Neural cell (in vitro differentiated cells): ENCODE measurements around the gene TRMU. TPM values are rescaled to one million over a fixed set of nuclear protein-coding genes. Genes with fewer than 3 reads are reported as not detected.

Experiments used
- H2AFZ ChIP-seq: fragments of 200-600, 300-800 bp; sonication (generic), shearing (Covaris generic); 2 replicates; pipeline ENCODE4 v1.6.0; 2014; ENCODE audit warnings: low read depth, mild to moderate bottlenecking, antibody characterized with exemption, low read length, moderate library complexity
- H3F3A ChIP-seq: fragments of 200-600 bp; shearing (Covaris generic); 2 replicates; pipeline ENCODE4 v1.6.1; 2016; ENCODE audit warnings: mild to moderate bottlenecking, moderate library complexity, mixed read lengths, antibody characterized with exemption, low read length; ENCODE audit not compliant: insufficient read depth, poor library complexity, severe bottlenecking
- H3K27ac ChIP-seq: fragments of 200-600, 300-800 bp; sonication (generic), shearing (Covaris generic); 2 replicates; pipeline ENCODE4 v1.5.1; 2014; ENCODE audit warnings: mild to moderate bottlenecking, low read length, moderate library complexity
- H3K27me3 ChIP-seq: fragments of 300-800, 200-600 bp; sonication (generic), shearing (Covaris generic); 2 replicates; pipeline ENCODE4 v1.6.0; 2014; ENCODE audit warnings: mild to moderate bottlenecking, low read depth, low read length, moderate library complexity; ENCODE audit not compliant: insufficient read depth
- H3K36me3 ChIP-seq: fragments of 300-800, 200-600 bp; sonication (generic), shearing (Covaris generic); 2 replicates; pipeline ENCODE4 v1.5.1; 2014; ENCODE audit warnings: mild to moderate bottlenecking, antibody characterized with exemption, low read length, moderate library complexity; ENCODE audit not compliant: insufficient read depth
- H3K4me2 ChIP-seq: fragments of 300-800, 200-600 bp; sonication (generic), shearing (Covaris generic); 2 replicates; pipeline ENCODE4 v1.6.0; 2014; ENCODE audit warnings: mild to moderate bottlenecking, low read length
- H3K4me3 ChIP-seq: fragments of 300-800, 200-600 bp; sonication (generic), shearing (Covaris generic); 2 replicates; pipeline ENCODE4 v1.5.1; 2014; ENCODE audit warnings: mild to moderate bottlenecking, low read length, moderate library complexity
- H3K79me2 ChIP-seq: fragments of 200-600 bp; shearing (Covaris generic); replicated peaks from 2 replicates; pipeline ENCODE4 v1.6.0; 2014; ENCODE audit warnings: mild to moderate bottlenecking, low read length, moderate library complexity; ENCODE audit not compliant: insufficient read depth
- H3K9ac ChIP-seq: fragments of 300-800, 200-600 bp; sonication (generic), shearing (Covaris generic); 2 replicates; pipeline ENCODE4 v1.6.1; 2016; ENCODE audit warnings: mild to moderate bottlenecking, low read length, mixed read lengths
- H3K9me2 ChIP-seq: fragments of 200-600 bp; shearing (Covaris generic); 2 replicates; pipeline ENCODE4 v1.6.1; 2016; ENCODE audit warnings: mild to moderate bottlenecking, low read length, mixed read lengths; ENCODE audit not compliant: insufficient read depth
- H3K9me3 ChIP-seq: fragments of 200-600, 300-800 bp; sonication (generic), shearing (Covaris generic); 2 replicates; pipeline ENCODE4 v1.6.1; 2016; ENCODE audit warnings: mild to moderate bottlenecking, mixed run types, low read length, moderate library complexity, mixed read lengths
- H4K20me1 ChIP-seq: fragments of 200-600 bp; shearing (Covaris generic); 2 replicates; pipeline ENCODE4 v1.6.1; 2016; ENCODE audit warnings: mild to moderate bottlenecking, mixed run types; ENCODE audit not compliant: insufficient read depth
- EP300 ChIP-seq: fragments of 450-650 bp; conservative IDR thresholded peaks from 2 replicates; pipeline ENCODE4 v1.6.1; 2014; ENCODE audit warnings: antibody characterized with exemption, mild to moderate bottlenecking, moderate library complexity; ENCODE audit not compliant: poor library complexity, severe bottlenecking
- EZH2 ChIP-seq: fragments of 200-600, 300-800 bp; shearing (Covaris generic), sonication (generic); IDR thresholded peaks from 2 replicates; pipeline ENCODE4 v1.6.1; 2014; ENCODE audit warnings: antibody characterized with exemption, low read length, borderline replicate concordance, mild to moderate bottlenecking; ENCODE audit not compliant: insufficient read depth, poor library complexity, severe bottlenecking
- MXI1 ChIP-seq: fragments of 450-650 bp; conservative IDR thresholded peaks from 2 replicates; pipeline ENCODE4 v1.6.1; 2014; ENCODE audit warnings: antibody characterized with exemption, mild to moderate bottlenecking; ENCODE audit not compliant: poor library complexity, severe bottlenecking
- POLR2AphosphoS5 ChIP-seq: IDR thresholded peaks from 2 replicates; pipeline ENCODE4 v1.6.1; 2012
- RAD21 ChIP-seq: fragments of 450-650 bp; conservative IDR thresholded peaks from 2 replicates; pipeline ENCODE4 v1.6.1; 2014; ENCODE audit warnings: antibody characterized with exemption, mild to moderate bottlenecking, moderate library complexity
- SMC3 ChIP-seq: fragments of 450-650 bp; conservative IDR thresholded peaks from 2 replicates; pipeline ENCODE4 v1.6.1; 2014; ENCODE audit warnings: antibody characterized with exemption, mild to moderate bottlenecking, moderate library complexity; ENCODE audit not compliant: poor library complexity
- TAF1 ChIP-seq: IDR thresholded peaks from 2 replicates; pipeline ENCODE4 v1.6.1; 2012; ENCODE audit warnings: low read depth
- polyA plus RNA-seq: library from polyadenylated mRNA; depleted of rRNA; stranded (reverse); fragments of >200 nt; gene quantifications from 2 replicates; pipeline ENCODE4 v1.2.3, GENCODE V29; 2014
- TF ChIP-seq, protein P1 (sequence below): IDR thresholded peaks from 2 replicates; pipeline ENCODE4 v1.6.1; 2012; ENCODE audit warnings: borderline replicate concordance
- TF ChIP-seq, protein P2 (sequence below): fragments of 450-650 bp; IDR thresholded peaks from 2 replicates; pipeline ENCODE4 v1.5.1; 2014; ENCODE audit warnings: antibody characterized with exemption, mild to moderate bottlenecking, moderate library complexity; ENCODE audit not compliant: poor library complexity, severe bottlenecking

Gene TRMU
- polyA plus RNA-seq, 1 donor from 2014 or later: 72.9 TPM

DNA sequence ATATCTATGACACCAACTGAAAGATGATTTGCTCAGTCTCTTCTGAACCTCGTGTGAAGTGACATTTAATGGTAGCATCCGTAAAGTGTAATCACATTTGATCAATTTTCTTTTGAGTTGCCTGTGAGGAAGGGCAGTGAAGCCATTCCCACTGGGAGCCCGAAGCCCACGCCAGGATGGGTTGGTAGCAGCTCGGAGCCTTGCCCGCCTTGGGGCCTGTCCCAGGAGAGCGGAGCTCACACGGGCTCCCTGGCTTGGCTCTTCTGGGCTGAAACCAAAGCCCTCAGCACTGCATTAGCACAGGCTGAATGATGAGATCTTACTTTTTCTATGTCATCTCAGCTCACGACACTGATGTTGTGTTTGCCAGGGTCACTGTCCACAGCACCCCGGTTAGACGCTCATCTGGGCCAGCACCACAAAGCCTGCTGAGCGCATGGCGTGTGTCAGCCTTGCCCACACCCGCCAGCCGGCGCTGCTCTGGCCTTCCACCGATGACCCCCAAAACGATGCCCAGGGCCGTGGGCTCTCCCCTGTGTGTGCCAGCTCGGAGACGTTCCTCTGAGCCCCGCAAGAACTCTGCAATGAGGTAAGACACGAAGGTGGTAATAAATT lies 9.3 kb upstream of the TRMU start:
- H3K27ac ChIP-seq: no peak overlapping the region

DNA sequence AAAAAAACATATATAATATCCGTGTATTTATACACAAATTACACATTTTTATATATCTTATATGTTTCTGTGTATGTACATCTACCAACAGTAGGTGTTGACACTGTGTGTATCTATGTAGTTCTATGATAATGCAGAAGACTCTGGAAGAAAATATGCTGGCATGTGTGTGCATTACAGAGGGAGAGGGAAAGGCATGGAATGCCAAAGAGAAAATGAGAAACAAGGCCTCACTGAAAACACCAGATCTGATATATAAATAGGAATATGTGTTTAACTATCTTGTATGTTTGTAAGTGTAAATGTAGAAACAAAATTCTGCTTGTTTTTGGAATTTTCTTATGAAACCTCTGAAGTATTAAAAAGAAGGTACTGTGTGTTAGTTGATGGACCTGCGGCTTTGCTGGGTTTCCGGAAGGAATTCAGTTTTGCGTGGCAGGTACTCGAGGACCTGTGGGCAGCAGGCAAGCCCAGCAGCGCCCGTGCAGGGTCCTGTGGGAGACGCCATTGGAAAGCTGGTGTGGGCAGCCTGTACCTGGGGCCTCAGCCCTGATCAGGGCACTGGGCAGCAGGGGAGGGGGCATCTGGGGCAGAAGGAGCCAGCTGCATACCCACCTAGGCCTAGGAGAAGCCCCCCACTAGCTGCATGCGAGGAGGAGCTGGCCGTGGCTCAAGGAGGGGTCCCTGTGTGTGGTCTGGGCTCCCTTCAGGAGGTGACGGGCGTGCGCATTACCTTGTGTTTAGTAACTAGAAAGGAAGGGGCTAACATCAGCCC lies 7.6 kb upstream of the TRMU start:
- Histone ChIP-seq H3K4me3 (no peak overlapping the region), H3K9me3 (no peaks in the 10 kb centered on the region), H3K27ac (no peak overlapping the region), H2AFZ (no peak overlapping the region), H3K9me2 (no peaks in the 10 kb centered on the region), H3F3A (no peaks in the 10 kb centered on the region), H3K27me3 (no peaks in the 10 kb centered on the region), H3K36me3 (no peaks in the 10 kb centered on the region), H3K4me2 (no peak overlapping the region), H3K9ac (no peak overlapping the region), H4K20me1 (no peaks in the 10 kb centered on the region), H3K79me2 (no peaks in the 10 kb centered on the region)
- no peak for TF ChIP-seq RAD21
- no peak for TF ChIP-seq SMC3
- no peak for TF ChIP-seq MXI1
- TF ChIP-seq, protein P1, sequence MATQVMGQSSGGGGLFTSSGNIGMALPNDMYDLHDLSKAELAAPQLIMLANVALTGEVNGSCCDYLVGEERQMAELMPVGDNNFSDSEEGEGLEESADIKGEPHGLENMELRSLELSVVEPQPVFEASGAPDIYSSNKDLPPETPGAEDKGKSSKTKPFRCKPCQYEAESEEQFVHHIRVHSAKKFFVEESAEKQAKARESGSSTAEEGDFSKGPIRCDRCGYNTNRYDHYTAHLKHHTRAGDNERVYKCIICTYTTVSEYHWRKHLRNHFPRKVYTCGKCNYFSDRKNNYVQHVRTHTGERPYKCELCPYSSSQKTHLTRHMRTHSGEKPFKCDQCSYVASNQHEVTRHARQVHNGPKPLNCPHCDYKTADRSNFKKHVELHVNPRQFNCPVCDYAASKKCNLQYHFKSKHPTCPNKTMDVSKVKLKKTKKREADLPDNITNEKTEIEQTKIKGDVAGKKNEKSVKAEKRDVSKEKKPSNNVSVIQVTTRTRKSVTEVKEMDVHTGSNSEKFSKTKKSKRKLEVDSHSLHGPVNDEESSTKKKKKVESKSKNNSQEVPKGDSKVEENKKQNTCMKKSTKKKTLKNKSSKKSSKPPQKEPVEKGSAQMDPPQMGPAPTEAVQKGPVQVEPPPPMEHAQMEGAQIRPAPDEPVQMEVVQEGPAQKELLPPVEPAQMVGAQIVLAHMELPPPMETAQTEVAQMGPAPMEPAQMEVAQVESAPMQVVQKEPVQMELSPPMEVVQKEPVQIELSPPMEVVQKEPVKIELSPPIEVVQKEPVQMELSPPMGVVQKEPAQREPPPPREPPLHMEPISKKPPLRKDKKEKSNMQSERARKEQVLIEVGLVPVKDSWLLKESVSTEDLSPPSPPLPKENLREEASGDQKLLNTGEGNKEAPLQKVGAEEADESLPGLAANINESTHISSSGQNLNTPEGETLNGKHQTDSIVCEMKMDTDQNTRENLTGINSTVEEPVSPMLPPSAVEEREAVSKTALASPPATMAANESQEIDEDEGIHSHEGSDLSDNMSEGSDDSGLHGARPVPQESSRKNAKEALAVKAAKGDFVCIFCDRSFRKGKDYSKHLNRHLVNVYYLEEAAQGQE: no peak
- no peak for TF ChIP-seq POLR2AphosphoS5
- TF ChIP-seq, protein P2, sequence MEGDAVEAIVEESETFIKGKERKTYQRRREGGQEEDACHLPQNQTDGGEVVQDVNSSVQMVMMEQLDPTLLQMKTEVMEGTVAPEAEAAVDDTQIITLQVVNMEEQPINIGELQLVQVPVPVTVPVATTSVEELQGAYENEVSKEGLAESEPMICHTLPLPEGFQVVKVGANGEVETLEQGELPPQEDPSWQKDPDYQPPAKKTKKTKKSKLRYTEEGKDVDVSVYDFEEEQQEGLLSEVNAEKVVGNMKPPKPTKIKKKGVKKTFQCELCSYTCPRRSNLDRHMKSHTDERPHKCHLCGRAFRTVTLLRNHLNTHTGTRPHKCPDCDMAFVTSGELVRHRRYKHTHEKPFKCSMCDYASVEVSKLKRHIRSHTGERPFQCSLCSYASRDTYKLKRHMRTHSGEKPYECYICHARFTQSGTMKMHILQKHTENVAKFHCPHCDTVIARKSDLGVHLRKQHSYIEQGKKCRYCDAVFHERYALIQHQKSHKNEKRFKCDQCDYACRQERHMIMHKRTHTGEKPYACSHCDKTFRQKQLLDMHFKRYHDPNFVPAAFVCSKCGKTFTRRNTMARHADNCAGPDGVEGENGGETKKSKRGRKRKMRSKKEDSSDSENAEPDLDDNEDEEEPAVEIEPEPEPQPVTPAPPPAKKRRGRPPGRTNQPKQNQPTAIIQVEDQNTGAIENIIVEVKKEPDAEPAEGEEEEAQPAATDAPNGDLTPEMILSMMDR: no peak
- no peak for TF ChIP-seq EP300
- TF ChIP-seq TAF1: no peak
- no peak for TF ChIP-seq EZH2

More for the DNA sequence above, 9.3 kb upstream of the TRMU start:
- H2AFZ ChIP-seq: no peak overlapping the region
- no peaks in the 10 kb centered on the region for H3K36me3 ChIP-seq
- H3K9me3 ChIP-seq: no peaks in the 10 kb centered on the region
- H3K27me3 ChIP-seq: no peaks in the 10 kb centered on the region
- no peak overlapping the region for H3K4me3 ChIP-seq
- H3K4me2 ChIP-seq: no peak overlapping the region
- TF ChIP-seq, protein P1: no peak
- no peak for TF ChIP-seq POLR2AphosphoS5
- no peak for TF ChIP-seq EP300
- no peak for TF ChIP-seq MXI1
- no peak for TF ChIP-seq SMC3
- H3F3A ChIP-seq: no peaks in the 10 kb centered on the region
- no peaks in the 10 kb centered on the region for H3K79me2 ChIP-seq
- no peaks in the 10 kb centered on the region for H4K20me1 ChIP-seq
- H3K9me2 ChIP-seq: no peaks in the 10 kb centered on the region
- H3K9ac ChIP-seq: no peak overlapping the region
